Astrocyte (in vitro differentiated cells and primary cell): ENCODE data around the gene PLPPR4. TPM values are rescaled to one million over a fixed set of nuclear protein-coding genes. Genes with fewer than 3 reads are reported as not detected.
"Not testable (repeated sequence)": the region's sequence is repeated elsewhere in the genome, so short reads cannot be mapped to it uniquely, and the experiment has no call there.

Source experiments
- DNase-seq: peaks from one replicate; pipeline ENCODE4 v3.0.0-alpha.2; 2010; ENCODE audit warnings: low read depth
- FAIRE-seq: peaks from 2 replicates; lab custom pipeline; 2011; peaks lifted over from hg19 to GRCh38; lab: Jason Lieb, UNC
- H2AFZ ChIP-seq: 2 replicates; pipeline ENCODE4 v1.6.0; 2012; ENCODE audit warnings: low read depth, low read length, inconsistent platforms
- H3K27ac ChIP-seq: 2 replicates; pipeline ENCODE4 v1.5.1; 2011; ENCODE audit warnings: low read depth, low read length, inconsistent platforms
- H3K27me3 ChIP-seq: 2 replicates; pipeline ENCODE4 v1.6.0; 2011; ENCODE audit warnings: low read length, inconsistent platforms; ENCODE audit not compliant: insufficient read depth
- H3K36me3 ChIP-seq: 2 replicates; pipeline ENCODE4 v1.5.1; 2011; ENCODE audit warnings: low read length, inconsistent platforms; ENCODE audit not compliant: insufficient read depth
- H3K4me1 ChIP-seq: 2 replicates; pipeline ENCODE4 v1.5.1; 2011; ENCODE audit warnings: low read length, inconsistent platforms; ENCODE audit not compliant: insufficient read depth
- H3K4me2 ChIP-seq: 2 replicates; pipeline ENCODE4 v1.6.0; 2012; ENCODE audit warnings: low read length, inconsistent platforms
- H3K4me3 ChIP-seq: 2 replicates; pipeline ENCODE4 v1.5.1; 2011; ENCODE audit warnings: low read depth, mild to moderate bottlenecking, low read length, inconsistent platforms; ENCODE audit not compliant: insufficient read depth
- H3K79me2 ChIP-seq: 2 replicates; pipeline ENCODE4 v1.6.0; 2012; ENCODE audit warnings: mild to moderate bottlenecking, low read length, inconsistent platforms; ENCODE audit not compliant: insufficient read depth
- H3K9ac ChIP-seq: 2 replicates; pipeline ENCODE4 v1.6.0; 2012; ENCODE audit warnings: mild to moderate bottlenecking, low read length, inconsistent platforms
- H3K9me3 ChIP-seq: 2 replicates; pipeline ENCODE4 v1.5.1; 2012; ENCODE audit warnings: low read depth, mild to moderate bottlenecking, low read length, inconsistent platforms; ENCODE audit not compliant: insufficient read depth
- H4K20me1 ChIP-seq: 2 replicates; pipeline ENCODE4 v1.6.0; 2012; ENCODE audit warnings: low read length, inconsistent platforms; ENCODE audit not compliant: insufficient read depth
- H3K27ac Mint-ChIP-seq: one replicate; pipeline ENCODE4 v1.8.0; 2021; ENCODE audit warnings: mild to moderate bottlenecking, mixed read lengths; ENCODE audit not compliant: unreplicated experiment
- H3K27me3 Mint-ChIP-seq: one replicate; pipeline ENCODE4 v1.8.0; 2021; ENCODE audit warnings: low read depth, mixed read lengths; ENCODE audit not compliant: unreplicated experiment
- H3K36me3 Mint-ChIP-seq: one replicate; pipeline ENCODE4 v1.8.0; 2021; ENCODE audit warnings: low read depth, mixed read lengths; ENCODE audit not compliant: unreplicated experiment
- H3K4me1 Mint-ChIP-seq: one replicate; pipeline ENCODE4 v1.8.0; 2021; ENCODE audit warnings: low read depth, mixed read lengths; ENCODE audit not compliant: unreplicated experiment
- H3K4me3 Mint-ChIP-seq: one replicate; pipeline ENCODE4 v1.8.0; 2021; ENCODE audit warnings: mild to moderate bottlenecking, moderate library complexity, mixed read lengths; ENCODE audit not compliant: unreplicated experiment
- H3K9me3 Mint-ChIP-seq: one replicate; pipeline ENCODE4 v1.8.0; 2021; ENCODE audit warnings: mild to moderate bottlenecking, mixed read lengths; ENCODE audit not compliant: unreplicated experiment
- CTCF ChIP-seq: IDR thresholded peaks from 2 replicates; pipeline ENCODE4 v1.5.1; 2011; ENCODE audit warnings: low read depth, mild to moderate bottlenecking, inconsistent platforms, low read length, moderate library complexity; ENCODE audit not compliant: insufficient read depth
- EZH2 ChIP-seq: IDR thresholded peaks from 2 replicates; pipeline ENCODE4 v1.6.1; 2012; ENCODE audit warnings: mild to moderate bottlenecking, low read length, inconsistent platforms; ENCODE audit not compliant: insufficient read depth
- total RNA-seq: library from RNA; stranded (reverse); gene quantifications from 2 replicates; pipeline ENCODE4 v1.2.1, GENCODE V29; 2021

PLPPR4 gene
- total RNA-seq, 1 donor from 2014 or later = 0.07 TPM

- Histone ChIP-seq H3K27me3 (no peaks in the 10 kb centered on the region), H3K9ac (no peak overlapping the region), H3K4me2 (no peak overlapping the region), H3K79me2 (no peaks in the 10 kb centered on the region), H4K20me1 (no peaks in the 10 kb centered on the region), H3K36me3 (no peaks in the 10 kb centered on the region), H3K27ac (no peak overlapping the region), H3K4me3 (no peak overlapping the region), H3K4me1 (no peaks in the 10 kb centered on the region), H3K9me3 (no peaks in the 10 kb centered on the region), H2AFZ (no peak overlapping the region)
- no peak overlapping the region for H3K27ac Mint-ChIP-seq
- no peak overlapping the region for H3K4me3 Mint-ChIP-seq
- TF ChIP-seq EZH2 = no peak
- TF ChIP-seq CTCF = no peak
- FAIRE-seq = no peak
- no peaks in the 10 kb centered on the region for H3K4me1 Mint-ChIP-seq
- no peaks in the 10 kb centered on the region for H3K9me3 Mint-ChIP-seq
- DNase-seq = no peak
- no peaks in the 10 kb centered on the region for H3K27me3 Mint-ChIP-seq
- no peaks in the 10 kb centered on the region for H3K36me3 Mint-ChIP-seq
These were observed 18.2 kb downstream of the PLPPR4 start for GRCh38 chr1:99282536-99282935.

GRCh38 chr1:99283521-99283920 lies 19.2 kb downstream of the PLPPR4 start:
- H3K36me3 ChIP-seq, H3K9me3 ChIP-seq, H3K4me1 Mint-ChIP-seq, H3K4me3 ChIP-seq, DNase-seq, H2AFZ ChIP-seq, H3K27ac ChIP-seq, H3K4me2 ChIP-seq, H3K27me3 Mint-ChIP-seq, H3K27me3 ChIP-seq, H3K9me3 Mint-ChIP-seq, H3K27ac Mint-ChIP-seq, H3K36me3 Mint-ChIP-seq, H3K4me1 ChIP-seq, FAIRE-seq, H4K20me1 ChIP-seq, H3K4me3 Mint-ChIP-seq, H3K9ac ChIP-seq, H3K79me2 ChIP-seq: not testable (repeated sequence)

- H3K27ac Mint-ChIP-seq = no peak overlapping the region
These were observed 28.6 kb downstream of the PLPPR4 start for GRCh38 chr1:99292886-99293285.

More at GRCh38 chr1:99292886-99293285, 28.6 kb downstream of the PLPPR4 start:
- H3K4me1 Mint-ChIP-seq = peaks cover 4% of the 10 kb centered on the region
- Histone ChIP-seq H3K9me3 (no peaks in the 10 kb centered on the region), H3K79me2 (no peaks in the 10 kb centered on the region), H4K20me1 (no peaks in the 10 kb centered on the region), H3K4me2 (peak overlapping the region; percentile 68), H3K36me3 (no peaks in the 10 kb centered on the region), H3K4me1 (no peaks in the 10 kb centered on the region), H2AFZ (peak overlapping the region; percentile 70), H3K27ac (peak overlapping the region; percentile 40), H3K4me3 (no peak overlapping the region), H3K27me3 (no peaks in the 10 kb centered on the region), H3K9ac (peak overlapping the region; percentile 52)
- FAIRE-seq = no peak
- TF ChIP-seq EZH2 (no peak), CTCF (no peak)
- H3K27me3 Mint-ChIP-seq = no peaks in the 10 kb centered on the region
- peak; percentile 43 for DNase-seq
- H3K4me3 Mint-ChIP-seq = no peak overlapping the region
- H3K9me3 Mint-ChIP-seq = no peaks in the 10 kb centered on the region
- H3K36me3 Mint-ChIP-seq = no peaks in the 10 kb centered on the region
